GM18909 (cell line): ENCODE data around the gene OR4F17.
"Not testable (repeated sequence)": the region's sequence is repeated elsewhere in the genome, so short reads cannot be mapped to it uniquely, and the experiment has no call there.

ENCODE experiments used
- ATAC-seq: cut with Tn5 transposase; IDR thresholded peaks from one replicate; pipeline ENCODE4 v1.9.1; 2021; ENCODE audit warnings: mild to moderate bottlenecking; ENCODE audit not compliant: unreplicated experiment, poor library complexity

OR4F17 gene, protein sequence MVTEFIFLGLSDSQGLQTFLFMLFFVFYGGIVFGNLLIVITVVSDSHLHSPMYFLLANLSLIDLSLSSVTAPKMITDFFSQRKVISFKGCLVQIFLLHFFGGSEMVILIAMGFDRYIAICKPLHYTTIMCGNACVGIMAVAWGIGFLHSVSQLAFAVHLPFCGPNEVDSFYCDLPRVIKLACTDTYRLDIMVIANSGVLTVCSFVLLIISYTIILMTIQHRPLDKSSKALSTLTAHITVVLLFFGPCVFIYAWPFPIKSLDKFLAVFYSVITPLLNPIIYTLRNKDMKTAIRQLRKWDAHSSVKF

GRCh38 chr19:106804-107203 is at the start of gene OR4F17:
TSS of gene OR4F17 (plus strand) at chr19:107104. CDS start at chr19:110679, 3,575 bp downstream.
- ATAC-seq: not testable (repeated sequence)

- ATAC-seq: not testable (repeated sequence)
These were observed 36.1 kb upstream of the OR4F17 start for GRCh38 chr19:70793-71192.

GRCh38 chr19:82864-83263 is 24.0 kb upstream of the OR4F17 start:
- not testable (repeated sequence) for ATAC-seq

- ATAC-seq: not testable (repeated sequence)
These were observed 23.3 kb upstream of the OR4F17 start for GRCh38 chr19:83626-84025.

DNA sequence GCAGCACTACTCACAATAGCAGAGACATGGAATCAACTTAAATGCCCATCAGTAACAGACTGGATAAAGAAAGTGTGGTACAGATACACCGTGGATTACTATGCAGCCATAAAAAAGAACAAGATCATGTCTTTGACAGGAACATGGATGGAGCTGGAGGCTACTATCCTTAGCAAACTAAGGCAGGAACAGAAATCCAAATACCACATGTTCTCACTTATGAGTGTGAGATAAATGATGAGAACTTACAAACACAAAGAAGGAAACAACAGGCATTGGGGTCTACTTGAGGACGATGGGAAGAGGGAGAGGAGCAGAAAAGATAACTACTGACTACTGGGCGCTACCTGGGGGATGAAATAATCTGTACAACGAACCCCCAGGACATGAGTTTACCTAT is 16.2 kb upstream of the OR4F17 start:
- not testable (repeated sequence) for ATAC-seq

DNA sequence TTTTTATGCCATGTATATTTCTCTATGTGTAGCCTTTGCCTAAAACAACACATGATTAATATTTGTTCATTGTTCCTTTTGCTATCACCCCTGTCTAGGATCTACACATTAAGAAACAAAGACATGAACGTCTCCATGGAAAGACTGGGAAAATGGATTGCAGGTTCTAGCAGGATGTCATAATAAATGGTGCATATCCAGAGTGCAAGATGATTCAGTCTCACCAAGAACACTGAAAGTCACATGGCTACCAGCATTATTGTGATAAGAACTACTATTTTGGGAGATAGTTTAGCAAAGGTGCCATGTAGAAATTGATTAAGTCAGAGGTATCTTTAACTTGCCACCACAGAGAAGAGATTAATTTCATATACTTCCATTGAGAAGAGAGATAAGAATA is 12.1 kb upstream of the OR4F17 start:
- ATAC-seq: not testable (repeated sequence)

- not testable (repeated sequence) for ATAC-seq
These were observed 9.3 kb upstream of the OR4F17 start for GRCh38 chr19:97647-98046.

DNA sequence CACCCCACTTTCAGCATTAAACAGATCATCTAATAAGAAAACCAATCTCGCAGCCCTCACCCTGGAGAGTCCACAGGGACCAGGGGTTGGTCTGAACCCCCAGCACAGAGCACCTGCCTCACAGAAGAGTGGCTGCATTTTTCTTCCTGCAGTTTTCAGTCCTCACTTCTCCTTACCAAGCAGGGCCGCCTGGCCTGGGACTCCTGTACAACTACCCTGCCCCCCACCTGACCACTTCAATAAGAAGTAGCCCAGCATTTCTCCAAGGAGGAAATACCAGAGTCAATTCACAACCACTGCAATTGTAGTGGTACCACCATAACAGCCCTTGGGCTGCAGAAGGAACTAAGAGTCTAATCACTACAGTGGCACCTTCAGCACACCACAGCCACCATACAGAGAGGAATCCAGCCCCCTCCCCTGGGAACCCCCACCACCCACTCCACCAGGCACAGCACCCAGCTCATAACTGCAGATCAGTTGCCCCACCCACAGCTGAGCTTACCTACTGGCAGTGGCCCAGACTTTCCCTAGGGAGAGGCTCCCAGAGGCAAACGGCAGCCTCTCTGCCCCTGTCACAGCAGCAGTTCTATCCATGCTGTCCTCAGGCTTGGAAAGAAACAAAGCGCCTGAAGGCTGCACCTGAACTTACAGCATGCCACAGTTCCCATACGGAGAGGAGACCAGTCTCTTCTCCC is 13.7 kb downstream of the OR4F17 start:
- ATAC-seq: not testable (repeated sequence)
